GM18868 (cell line): ENCODE measurements around the gene HS3ST3B1.
A peak's percentile ranks its signal among the peaks of the same experiment; 100 is the strongest.

Source experiments
- ATAC-seq: cut with Tn5 transposase; IDR thresholded peaks from one replicate; pipeline ENCODE4 v1.9.1; 2021; ENCODE audit warnings: mild to moderate bottlenecking, moderate library complexity; ENCODE audit not compliant: unreplicated experiment

HS3ST3B1 gene

GRCh38 chr17:14302431-14303099 is 1.7 kb downstream of the HS3ST3B1 start:
- ATAC-seq: peak; percentile 43

DNA sequence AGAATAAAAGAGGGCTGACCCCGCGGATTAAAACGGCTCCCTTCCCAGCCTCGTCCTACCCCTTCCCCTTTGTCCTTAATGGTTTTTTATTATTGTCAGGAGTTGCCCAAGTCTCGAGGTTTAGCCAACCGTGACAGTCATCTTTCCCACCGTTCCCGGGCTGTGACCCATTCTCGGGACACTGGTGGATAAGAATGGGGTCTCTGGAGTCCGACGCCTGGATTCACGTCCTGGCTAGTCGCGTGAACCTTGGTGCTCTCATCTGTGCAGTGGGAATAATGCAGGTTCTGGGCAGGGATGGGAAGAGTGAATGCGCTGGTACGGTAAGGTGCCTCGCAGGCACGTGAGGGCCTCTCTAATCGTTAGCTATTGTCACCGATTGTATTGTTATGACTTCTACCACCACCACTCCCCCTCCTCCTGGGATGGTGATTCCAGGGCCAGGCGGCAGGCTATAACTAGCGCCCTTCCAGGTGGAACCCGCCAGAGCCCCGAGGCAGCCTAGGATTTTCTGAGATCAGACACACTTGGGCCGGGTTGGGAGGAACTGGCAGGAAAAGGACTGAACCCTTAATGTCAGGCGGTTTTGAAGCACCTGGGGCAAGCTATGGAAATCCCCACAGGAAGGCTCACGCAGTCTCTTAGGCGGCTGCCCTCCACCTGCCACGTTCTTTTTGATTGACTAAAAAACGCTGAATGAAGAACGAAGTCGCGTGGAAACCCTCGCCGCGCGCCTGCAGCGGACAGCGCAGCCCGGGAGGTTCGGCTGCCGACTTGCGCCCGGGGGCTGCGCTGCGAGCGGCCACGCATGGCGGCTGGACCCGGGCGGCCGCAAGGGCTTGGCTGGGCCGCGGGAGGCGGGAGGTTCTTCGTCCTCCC is 2.7 kb downstream of the HS3ST3B1 start:
- ATAC-seq: no peak

- no peak for ATAC-seq
Observed at GRCh38 chr17:14304222-14304772, 3.4 kb downstream of the HS3ST3B1 start.

DNA sequence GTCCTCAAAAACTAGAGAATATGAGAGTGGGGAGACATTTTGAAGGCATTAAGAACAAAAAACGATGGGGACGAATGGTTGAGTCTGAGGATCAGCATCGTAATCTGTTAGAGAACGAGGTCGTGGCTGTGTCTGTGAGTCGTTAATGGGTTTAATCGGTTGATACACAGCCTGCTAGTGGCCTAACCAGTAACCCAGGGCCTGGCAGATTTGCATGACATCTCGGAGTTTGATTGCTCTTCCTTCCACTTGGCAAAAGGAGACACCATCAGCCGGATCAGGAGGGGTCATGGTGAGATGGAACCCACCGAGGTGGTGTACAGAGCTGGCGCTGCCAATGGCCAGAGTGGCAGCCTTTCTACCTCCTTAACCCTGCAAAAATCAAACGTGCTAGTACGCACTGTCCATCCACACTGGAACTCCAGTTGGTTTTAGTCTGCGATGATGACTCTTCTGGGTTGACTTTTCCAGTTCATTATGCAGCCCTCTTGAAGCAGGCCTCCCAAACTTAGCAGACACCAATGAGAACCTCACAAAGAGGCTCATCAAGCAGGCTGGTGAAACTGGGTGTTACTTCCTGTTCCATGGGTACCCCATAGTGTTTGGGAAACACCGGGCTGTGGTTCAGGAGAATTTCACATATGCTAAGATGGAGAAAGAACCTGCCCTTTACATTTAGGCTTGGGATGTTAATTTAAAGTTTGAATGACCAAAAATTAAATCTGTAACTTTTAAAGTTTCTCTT is 4.1 kb downstream of the HS3ST3B1 start:
- no peak for ATAC-seq

GRCh38 chr17:14305785-14306496 is 5.1 kb downstream of the HS3ST3B1 start:
- no peak for ATAC-seq

GRCh38 chr17:14306596-14306995 is 5.7 kb downstream of the HS3ST3B1 start:
- no peak for ATAC-seq

- no peak for ATAC-seq
Observed at GRCh38 chr17:14307560-14308024, 6.7 kb downstream of the HS3ST3B1 start.

GRCh38 chr17:14308636-14308964 is 7.7 kb downstream of the HS3ST3B1 start:
- no peak for ATAC-seq

- ATAC-seq: peak; percentile 98
Observed at GRCh38 chr17:14308965-14309879, 8.3 kb downstream of the HS3ST3B1 start.

GRCh38 chr17:14310101-14310500 is 9.2 kb downstream of the HS3ST3B1 start:
- no peak for ATAC-seq

DNA sequence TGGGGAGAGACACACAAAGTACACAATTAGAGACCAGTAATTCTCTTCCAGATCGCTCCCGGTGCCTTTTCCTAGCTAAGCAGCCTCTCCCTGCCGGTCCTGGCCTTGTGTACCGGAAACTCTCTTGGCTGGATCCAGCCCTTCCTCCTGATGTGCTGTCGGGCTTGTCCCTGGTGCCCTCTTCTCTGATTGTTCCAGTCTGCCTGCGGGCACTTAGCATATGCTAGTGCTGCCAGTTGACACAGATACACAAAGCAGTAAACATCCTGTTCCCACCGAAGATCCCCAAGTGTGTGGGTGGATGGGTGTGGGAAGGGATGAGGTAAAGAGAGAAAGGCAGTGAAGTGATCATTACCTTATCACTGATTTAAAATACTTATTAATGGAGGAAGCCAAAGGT is 9.7 kb downstream of the HS3ST3B1 start:
- ATAC-seq: no peak

DNA sequence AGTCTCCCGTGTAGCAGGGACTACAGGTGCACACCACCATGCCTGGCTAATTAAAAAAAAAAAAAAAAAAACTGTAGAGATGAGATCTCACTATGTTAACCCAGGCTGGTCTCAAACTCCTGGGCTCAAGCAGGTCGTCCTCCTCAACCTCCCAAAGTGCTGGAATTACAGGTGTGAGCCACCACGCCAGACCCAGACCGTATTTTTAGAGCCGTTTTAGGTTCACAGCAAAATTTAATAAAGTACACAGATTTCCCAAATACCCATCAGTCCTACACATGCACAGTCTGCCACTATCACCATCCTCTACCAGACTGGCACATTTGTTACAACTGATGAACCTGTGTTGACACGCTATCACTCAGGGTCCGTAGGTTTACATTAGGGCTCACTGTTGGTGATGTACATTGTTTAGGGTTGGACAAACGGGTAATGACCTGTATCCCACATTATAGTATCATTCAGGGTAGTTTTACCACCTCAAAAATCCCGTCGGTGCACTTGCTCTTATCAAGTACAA is 10.4 kb downstream of the HS3ST3B1 start:
- ATAC-seq: no peak

- ATAC-seq: no peak
Observed at GRCh38 chr17:14311981-14312380, 11.1 kb downstream of the HS3ST3B1 start.

DNA sequence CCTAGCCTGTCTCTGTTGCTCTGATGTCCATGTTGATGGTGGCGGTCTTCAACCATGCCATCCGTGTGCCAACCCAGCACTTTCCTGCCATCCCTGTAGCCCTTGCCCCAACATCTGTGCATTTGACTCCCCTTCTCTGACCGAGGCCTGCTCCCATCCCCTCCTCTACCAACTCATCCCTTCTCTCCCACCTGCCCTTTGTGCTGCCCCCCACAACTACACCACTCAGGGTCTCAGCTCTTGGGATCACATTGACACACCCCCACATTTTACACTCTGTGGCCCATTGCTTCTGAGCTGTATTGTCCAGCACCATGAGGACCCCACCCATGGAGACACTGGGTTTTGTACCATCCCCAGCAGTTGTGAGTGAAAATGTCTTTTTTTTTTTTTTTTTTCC is 11.6 kb downstream of the HS3ST3B1 start:
- no peak for ATAC-seq

DNA sequence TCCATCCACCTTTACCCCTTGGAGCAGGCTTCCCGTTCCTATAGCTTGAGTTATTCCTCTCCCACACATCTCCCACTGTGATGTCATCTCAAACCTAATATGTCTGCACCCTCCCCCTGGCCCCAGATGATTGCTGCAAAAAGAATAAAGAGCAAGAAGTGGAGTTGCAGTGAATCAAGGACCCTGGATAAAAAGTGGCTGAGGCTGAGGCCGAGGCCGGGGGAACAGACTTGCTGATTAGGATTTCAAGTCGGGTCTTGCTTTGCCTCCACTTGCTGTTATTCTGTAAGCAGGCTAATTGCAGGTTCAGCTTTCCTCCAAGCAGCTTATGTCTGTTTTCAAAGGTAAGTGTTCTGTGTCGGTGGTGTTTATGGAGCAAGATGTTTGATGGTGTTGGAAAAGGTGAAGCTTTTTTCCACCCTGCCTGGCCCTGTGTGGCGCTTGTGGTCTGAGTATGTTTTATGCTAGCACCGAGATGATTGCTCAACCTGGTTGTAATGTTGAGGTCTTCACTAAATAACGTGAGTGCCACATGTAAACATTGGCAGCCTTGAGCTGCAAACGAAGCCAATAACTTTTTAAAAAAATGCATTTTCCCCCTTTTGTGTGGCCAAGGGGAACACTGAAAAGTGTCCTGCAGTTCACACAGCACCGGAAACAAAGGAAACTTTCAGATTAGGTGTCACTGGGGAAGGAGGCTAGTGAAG is 15.4 kb downstream of the HS3ST3B1 start:
- no peak for ATAC-seq

- no peak for ATAC-seq
Observed at GRCh38 chr17:14317383-14317782, 16.5 kb downstream of the HS3ST3B1 start.

DNA sequence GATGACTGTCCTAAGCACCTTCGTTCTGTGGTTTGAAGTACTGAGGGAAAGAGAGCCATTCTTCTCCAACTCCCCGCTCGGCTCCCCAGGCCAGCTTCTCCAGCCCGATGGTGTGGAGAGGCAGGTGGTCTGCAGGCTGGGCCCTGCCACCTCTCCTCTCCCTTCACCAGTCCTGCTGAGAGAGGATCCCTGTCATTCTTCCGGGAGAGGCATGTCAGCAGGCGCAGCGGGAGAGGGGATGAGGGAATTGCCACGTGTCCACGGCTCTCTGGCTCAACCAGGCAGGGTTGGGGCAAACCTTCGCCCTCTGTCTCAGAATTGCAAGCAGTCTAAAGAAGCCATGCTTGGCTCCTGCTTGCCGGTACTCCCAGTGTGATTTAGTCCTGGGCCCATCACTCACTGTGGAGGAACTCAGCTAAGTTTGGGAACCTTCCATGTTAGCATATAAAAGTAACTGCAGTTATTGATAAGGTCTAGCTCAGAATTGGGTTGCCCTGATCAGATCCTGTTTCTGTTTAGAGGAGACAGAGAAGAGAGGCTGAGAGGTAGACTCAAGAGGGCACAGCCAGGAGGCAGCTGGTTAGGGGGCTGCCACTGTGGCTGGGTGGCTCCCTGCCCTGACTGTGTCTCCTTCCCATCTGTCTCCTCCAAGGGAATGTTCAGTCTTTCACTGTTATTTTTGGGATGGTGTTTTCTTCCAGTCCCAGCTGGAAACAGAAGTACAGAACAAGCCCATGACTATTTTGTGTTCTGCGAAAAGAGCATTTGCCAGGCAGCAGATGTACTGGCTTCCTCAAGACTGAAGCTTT is 17.4 kb downstream of the HS3ST3B1 start:
- ATAC-seq: no peak

- ATAC-seq: no peak
Observed at GRCh38 chr17:14318918-14319205, 18.0 kb downstream of the HS3ST3B1 start.
